ENCODE measurements around the gene FCER2. TPM values are rescaled to one million over a fixed set of nuclear protein-coding genes. Genes with fewer than 3 reads are reported as not detected.

Gene FCER2, protein sequence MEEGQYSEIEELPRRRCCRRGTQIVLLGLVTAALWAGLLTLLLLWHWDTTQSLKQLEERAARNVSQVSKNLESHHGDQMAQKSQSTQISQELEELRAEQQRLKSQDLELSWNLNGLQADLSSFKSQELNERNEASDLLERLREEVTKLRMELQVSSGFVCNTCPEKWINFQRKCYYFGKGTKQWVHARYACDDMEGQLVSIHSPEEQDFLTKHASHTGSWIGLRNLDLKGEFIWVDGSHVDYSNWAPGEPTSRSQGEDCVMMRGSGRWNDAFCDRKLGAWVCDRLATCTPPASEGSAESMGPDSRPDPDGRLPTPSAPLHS
- total RNA-seq = under 1 TPM in 2 of 4 donors, not detected in 2; 0.34 to 0.54 TPM
- under 1 TPM in 2 of 3 donors, not detected in 1; 0.06 to 0.10 TPM for polyA plus RNA-seq
- long read RNA-seq, donor 1 = 0 reads
- long read RNA-seq, donor 2 = 0 reads

DNA sequence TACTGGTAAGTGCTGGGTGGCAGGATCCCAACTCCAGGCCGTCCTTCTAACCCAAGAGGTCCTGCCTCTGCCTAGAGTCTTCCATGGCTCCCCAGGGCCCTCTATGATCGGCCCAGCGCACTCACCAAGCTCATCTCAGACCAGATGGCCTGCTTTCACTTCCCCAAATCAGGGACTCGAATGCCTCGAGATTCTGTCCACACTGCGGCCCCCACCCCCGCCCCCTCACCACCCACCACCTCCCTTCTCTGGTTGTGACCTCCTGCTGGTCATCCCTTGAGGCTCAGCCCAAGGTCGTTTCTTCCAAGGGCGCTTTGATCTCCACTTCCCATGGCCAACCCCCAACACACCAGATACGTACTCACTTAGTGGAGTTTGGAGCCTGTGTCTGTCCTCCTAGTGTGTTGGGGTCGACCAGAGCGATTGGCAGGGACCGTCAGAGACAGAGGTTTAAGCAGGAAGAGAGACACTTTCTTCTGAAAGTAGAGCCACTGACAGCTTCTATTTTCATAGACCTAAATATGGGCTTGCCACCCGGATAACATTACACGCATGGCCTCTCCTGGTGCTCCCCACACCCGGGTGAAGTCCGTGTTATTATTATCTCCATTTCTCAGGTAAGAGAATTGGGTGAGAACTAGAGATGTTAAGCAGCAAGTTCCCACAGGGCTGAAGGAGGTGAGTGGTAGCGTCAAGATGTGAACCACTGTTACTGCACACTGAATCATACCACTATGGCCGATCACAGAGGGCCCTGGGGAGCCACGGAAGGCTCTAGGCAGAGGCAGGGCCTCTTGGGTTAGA, at the start of gene FCER2:
Gene FCER2 (minus strand): TSS at position 478 of the 804 bp plus-strand sequence. CDS start 2,371 bp downstream, outside the sequence.
- intact Hi-C loops (cut with DNase I) = no loop called here
- 47 to 55% (median 50%) methylated on average over 20 of the region's 20 CpGs for WGBS, 3 donors
- no peaks in the 10 kb centered on the region for H3K4me1 ChIP-seq
- H3K36me3 ChIP-seq (ENCODE audit: insufficient read depth in 1 of 2, low read depth in 1 of 2) = no peaks in the 10 kb centered on the region
- no peak for DNase-seq
- H3K4me3 ChIP-seq = no peak within 1 kb of the TSS
- no peak for ATAC-seq
- H3K9me3 ChIP-seq = no peaks in the 10 kb centered on the region
- peaks cover 0 to 35% (median 6%) of the 10 kb centered on the region in 3 donors for H3K27me3 ChIP-seq (ENCODE audit: insufficient read depth in 3 of 3, low read length in 2 of 3)
- TF ChIP-seq, protein P1, sequence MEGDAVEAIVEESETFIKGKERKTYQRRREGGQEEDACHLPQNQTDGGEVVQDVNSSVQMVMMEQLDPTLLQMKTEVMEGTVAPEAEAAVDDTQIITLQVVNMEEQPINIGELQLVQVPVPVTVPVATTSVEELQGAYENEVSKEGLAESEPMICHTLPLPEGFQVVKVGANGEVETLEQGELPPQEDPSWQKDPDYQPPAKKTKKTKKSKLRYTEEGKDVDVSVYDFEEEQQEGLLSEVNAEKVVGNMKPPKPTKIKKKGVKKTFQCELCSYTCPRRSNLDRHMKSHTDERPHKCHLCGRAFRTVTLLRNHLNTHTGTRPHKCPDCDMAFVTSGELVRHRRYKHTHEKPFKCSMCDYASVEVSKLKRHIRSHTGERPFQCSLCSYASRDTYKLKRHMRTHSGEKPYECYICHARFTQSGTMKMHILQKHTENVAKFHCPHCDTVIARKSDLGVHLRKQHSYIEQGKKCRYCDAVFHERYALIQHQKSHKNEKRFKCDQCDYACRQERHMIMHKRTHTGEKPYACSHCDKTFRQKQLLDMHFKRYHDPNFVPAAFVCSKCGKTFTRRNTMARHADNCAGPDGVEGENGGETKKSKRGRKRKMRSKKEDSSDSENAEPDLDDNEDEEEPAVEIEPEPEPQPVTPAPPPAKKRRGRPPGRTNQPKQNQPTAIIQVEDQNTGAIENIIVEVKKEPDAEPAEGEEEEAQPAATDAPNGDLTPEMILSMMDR (IDR thresholded peaks at IDR 0.05) = no peak
- no peak within 1 kb of the TSS for H3K27ac ChIP-seq

DNA sequence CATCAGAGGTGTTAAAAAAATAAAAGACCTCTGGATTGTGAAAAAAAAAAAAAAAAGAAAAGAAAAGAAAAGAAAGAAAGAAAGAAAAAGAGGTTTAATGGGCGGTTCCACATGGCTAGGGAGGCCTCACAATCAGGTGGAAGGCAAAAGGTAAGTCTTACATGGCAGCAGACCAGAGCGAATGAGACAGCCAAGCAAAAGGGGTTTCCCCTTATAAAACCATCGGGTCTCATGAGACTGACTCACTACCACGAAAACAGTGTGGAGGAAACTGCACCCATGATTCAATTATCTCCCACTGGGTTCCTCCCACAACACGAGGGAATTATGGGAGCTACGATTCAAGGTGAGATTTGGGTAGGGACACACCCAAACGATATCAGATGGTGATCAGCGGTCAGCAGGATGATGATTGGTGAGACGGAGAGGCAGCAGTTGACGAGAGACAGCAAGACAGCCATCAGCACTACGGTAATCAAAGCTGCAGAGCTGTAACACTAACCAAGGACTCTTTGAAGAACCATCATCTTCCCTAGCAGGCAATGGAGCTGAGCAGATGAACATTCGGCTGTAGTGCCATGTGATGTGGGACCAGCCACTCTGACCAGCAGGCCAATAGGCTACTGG, 49.3 kb upstream of the FCER2 start:
- intact Hi-C loops (cut with DNase I) = no loop called here
- no peaks in the 10 kb centered on the region for H3K36me3 ChIP-seq (ENCODE audit: insufficient read depth in 1 of 2, low read depth in 1 of 2)
- no peak overlapping the region for H3K27ac ChIP-seq
- 66 to 74% (median 72%) methylated on average over 12 of the region's 12 CpGs for WGBS, 3 donors
- H3K27me3 ChIP-seq (ENCODE audit: insufficient read depth in 3 of 3, low read length in 2 of 3) = no peaks in the 10 kb centered on the region
- DNase-seq (no peak), ATAC-seq (no peak)
- TF ChIP-seq, protein P1 (IDR thresholded peaks at IDR 0.05) = no peak
- no peaks in the 10 kb centered on the region for H3K4me1 ChIP-seq
- H3K9me3 ChIP-seq = peaks cover 8% of the 10 kb centered on the region
- no peak overlapping the region for H3K4me3 ChIP-seq

DNA sequence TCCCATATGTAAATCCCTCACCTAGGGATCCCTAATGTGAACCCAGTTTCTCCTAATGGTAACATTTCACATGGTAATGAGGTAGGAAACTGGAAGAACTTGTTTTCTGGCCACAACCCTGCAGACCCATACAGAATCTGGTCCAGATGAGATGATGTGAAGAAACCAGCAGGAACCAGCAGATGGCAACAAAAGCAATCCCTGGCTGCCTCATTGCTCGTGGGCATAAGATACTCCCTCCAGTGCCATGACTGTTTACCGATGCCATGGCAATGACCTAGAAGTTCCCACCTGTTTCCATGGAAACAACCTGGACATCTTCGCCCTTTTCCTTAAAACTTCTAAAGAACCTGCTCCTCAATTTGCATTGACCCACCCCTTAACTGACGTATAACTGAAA, 46.8 kb upstream of the FCER2 start:
- intact Hi-C loops (cut with DNase I) = no loop called here
- no peak overlapping the region for H3K4me3 ChIP-seq
- no peak for ATAC-seq
- DNase-seq = no peak
- H3K9me3 ChIP-seq = no peaks in the 10 kb centered on the region
- TF ChIP-seq, protein P1 (IDR thresholded peaks at IDR 0.05) = no peak
- H3K36me3 ChIP-seq (ENCODE audit: insufficient read depth in 1 of 2, low read depth in 1 of 2) = no peaks in the 10 kb centered on the region
- H3K27me3 ChIP-seq (ENCODE audit: insufficient read depth in 3 of 3, low read length in 2 of 3) = no peaks in the 10 kb centered on the region
- H3K27ac ChIP-seq = no peak overlapping the region
- no peaks in the 10 kb centered on the region for H3K4me1 ChIP-seq
- WGBS, 3 donors = 12 to 19% (median 17%) methylated on average over 4 of the region's 4 CpGs

DNA sequence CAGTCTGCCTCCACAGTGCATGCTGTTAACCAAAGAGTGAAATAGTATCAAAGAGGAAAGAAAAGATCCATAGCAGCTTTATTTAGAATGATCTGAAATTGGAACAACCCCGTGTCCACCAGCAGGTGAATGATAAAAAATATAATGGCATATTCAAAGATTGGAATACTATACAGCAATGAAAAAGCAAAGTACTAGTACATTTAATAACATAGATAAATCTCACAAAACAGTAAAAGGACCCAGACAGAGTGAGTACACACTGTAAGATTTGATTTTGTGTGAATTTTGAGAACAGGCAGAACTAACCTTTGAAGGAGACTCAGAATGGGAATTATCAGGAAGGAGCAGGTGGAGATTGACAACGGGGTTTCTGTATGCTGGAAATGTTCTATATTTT, 46.2 kb upstream of the FCER2 start:
- Histone ChIP-seq H3K27ac (no peak overlapping the region), H3K27me3 (ENCODE audit: insufficient read depth in 3 of 3, low read length in 2 of 3) (no peaks in the 10 kb centered on the region), H3K36me3 (ENCODE audit: insufficient read depth in 1 of 2, low read depth in 1 of 2) (no peaks in the 10 kb centered on the region), H3K4me3 (no peak overlapping the region), H3K9me3 (no peaks in the 10 kb centered on the region), H3K4me1 (no peaks in the 10 kb centered on the region)
- 65 to 73% (median 66%) methylated on average over 2 of the region's 2 CpGs for WGBS, 3 donors
- no peak for ATAC-seq
- intact Hi-C loops (cut with DNase I) = no loop called here
- DNase-seq = no peak
- TF ChIP-seq, protein P1 (IDR thresholded peaks at IDR 0.05) = no peak

Data from psoas muscle (tissue), 8 donors.